Measurements from ENCODE around the gene CDKN2B. TPM values are rescaled to one million over a fixed set of nuclear protein-coding genes. Genes with fewer than 3 reads are reported as not detected.
"Not testable (repeated sequence)": the region's sequence is repeated elsewhere in the genome, so short reads cannot be mapped to it uniquely, and the experiment has no call there.

CDKN2B gene, protein sequence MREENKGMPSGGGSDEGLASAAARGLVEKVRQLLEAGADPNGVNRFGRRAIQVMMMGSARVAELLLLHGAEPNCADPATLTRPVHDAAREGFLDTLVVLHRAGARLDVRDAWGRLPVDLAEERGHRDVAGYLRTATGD
- 16.0 and 35.8 TPM in 2 replicates for total RNA-seq (ENCODE audit: low replicate concordance)

DNA sequence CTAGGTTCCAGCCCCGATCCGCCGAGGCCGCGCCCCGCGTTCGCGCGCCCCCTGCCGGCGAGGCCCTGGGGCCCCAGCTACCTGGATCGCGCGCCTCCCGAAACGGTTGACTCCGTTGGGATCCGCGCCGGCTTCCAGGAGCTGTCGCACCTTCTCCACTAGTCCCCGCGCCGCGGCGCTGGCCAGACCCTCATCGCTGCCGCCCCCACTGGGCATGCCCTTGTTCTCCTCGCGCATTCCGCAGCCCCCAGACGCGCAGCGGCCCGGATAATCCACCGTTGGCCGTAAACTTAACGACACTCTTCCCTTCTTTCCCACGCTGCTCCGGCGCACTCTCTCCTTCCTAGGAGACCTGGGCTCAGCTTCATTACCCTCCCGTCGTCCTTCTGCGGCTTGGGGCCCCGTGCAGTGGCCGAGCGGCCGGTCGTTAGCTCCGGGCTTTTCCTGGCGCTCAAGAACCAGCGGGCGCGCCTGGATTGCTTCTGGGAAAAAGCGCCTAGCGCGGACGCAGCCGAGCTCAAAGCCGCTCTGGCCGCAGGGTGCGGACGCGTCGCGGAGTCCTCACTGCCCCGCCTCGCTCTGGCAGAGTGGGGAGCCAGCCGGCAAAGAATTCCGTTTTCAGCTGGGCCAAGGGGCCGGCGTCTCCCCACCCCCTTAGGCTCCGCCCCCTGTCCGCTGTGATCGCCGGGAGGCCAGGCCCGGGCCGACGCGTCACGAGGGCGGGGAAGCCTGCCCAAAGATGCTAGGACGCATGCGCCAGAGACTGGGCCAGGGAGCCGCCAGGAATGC lies at the start of gene CDKN2B:
CDKN2B (minus strand) TSS at position 589 of the 789 bp plus-strand sequence; CDS start at position 237, 352 bp downstream.
- TF ChIP-seq, protein P1, sequence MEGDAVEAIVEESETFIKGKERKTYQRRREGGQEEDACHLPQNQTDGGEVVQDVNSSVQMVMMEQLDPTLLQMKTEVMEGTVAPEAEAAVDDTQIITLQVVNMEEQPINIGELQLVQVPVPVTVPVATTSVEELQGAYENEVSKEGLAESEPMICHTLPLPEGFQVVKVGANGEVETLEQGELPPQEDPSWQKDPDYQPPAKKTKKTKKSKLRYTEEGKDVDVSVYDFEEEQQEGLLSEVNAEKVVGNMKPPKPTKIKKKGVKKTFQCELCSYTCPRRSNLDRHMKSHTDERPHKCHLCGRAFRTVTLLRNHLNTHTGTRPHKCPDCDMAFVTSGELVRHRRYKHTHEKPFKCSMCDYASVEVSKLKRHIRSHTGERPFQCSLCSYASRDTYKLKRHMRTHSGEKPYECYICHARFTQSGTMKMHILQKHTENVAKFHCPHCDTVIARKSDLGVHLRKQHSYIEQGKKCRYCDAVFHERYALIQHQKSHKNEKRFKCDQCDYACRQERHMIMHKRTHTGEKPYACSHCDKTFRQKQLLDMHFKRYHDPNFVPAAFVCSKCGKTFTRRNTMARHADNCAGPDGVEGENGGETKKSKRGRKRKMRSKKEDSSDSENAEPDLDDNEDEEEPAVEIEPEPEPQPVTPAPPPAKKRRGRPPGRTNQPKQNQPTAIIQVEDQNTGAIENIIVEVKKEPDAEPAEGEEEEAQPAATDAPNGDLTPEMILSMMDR (IDR thresholded peaks at IDR 0.05; ENCODE audit: insufficient read depth, low read length) = peak; percentile 64
- H3K4me3 ChIP-seq (ENCODE audit: low read depth, low read length) = peak within 1 kb of the TSS; percentile 89
- DNase-seq (ENCODE audit: low read depth) = peak; percentile 98

DNA sequence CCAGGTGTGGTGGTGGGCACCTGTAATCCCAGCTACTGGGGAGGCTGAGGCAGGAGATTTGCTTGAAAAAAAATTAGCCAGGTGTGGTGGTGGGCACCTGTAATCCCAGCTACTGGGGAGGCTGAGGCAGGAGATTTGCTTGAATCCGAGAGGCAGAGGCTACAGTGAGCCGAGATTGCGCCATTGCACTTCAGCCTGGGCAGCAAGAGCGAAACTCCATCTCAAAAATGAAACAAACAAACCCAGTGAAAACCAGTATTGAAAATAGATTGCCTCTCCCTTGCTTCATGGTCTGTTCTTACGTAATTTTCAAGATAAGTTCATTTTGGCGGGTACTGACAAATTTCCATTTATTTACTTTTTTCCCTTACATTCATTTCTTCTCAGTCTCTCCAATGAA lies 48.9 kb upstream of the CDKN2B start:
- not testable (repeated sequence) for DNase-seq (ENCODE audit: low read depth); H3K4me3 ChIP-seq (ENCODE audit: low read depth, low read length)

DNA sequence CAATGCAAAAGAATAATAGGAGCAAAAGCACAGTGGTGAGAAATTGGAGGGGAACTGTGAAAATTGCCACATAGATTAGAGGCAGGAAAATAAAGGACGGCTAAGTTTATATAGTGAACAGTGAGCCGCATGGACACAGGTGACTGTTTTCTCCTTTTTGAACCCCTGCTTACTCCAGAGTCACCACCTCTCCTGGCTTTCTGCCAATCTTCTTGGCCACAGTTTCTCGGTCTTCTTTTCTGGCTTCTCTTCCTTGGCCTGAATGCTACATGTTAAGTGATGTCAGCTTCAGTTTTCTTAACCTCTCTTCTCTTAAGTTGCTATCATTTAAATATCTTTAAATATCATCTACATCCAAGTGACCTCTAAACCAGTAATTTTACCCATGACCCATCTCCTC lies 47.3 kb upstream of the CDKN2B start:
- TF ChIP-seq, protein P1 (IDR thresholded peaks at IDR 0.05; ENCODE audit: insufficient read depth, low read length) = no peak
- no peak for DNase-seq (ENCODE audit: low read depth)
- H3K4me3 ChIP-seq (ENCODE audit: low read depth, low read length) = no peak overlapping the region

DNA sequence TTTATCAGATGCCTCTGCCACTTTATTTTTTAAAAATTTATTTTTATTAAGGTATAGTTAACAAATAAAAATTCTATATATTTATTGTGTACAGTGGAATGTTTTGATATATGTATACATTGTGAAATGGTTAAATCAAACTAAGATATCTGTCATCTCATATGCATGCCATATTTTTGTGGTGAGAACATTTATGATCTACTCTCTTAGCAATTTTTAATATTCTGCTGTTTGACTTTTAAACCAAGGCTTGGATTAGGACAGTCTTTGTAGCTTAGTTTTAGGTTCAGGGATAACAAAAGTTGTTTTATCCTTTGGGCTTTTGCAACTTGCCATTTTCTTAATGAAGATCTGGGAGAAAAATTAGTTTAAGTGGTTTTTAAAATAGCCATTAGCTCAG lies 46.0 kb upstream of the CDKN2B start:
- DNase-seq (ENCODE audit: low read depth) = no peak
- no peak overlapping the region for H3K4me3 ChIP-seq (ENCODE audit: low read depth, low read length)

DNA sequence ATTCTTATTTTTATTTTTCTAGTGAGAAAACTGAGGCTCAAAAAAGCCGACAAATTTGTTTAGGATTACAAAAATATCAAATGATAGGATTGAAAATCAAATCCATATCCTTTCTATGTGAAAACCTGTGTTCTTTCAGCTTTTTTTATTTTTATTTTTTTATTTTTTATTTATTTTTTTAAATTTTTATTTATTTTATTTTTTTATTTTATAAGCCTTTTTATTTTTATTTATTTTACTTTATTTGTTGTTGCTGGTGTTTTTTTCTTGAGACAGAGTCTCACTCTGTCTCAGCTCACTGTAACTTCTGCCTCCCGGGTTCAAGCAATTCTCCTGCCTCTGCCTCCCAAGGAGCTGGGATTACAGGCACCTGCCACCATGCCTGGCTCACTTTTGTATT lies 45.4 kb upstream of the CDKN2B start:
- no peak for DNase-seq (ENCODE audit: low read depth)
- TF ChIP-seq, protein P1 (IDR thresholded peaks at IDR 0.05; ENCODE audit: insufficient read depth, low read length) = no peak
- no peak overlapping the region for H3K4me3 ChIP-seq (ENCODE audit: low read depth, low read length)

More for the DNA sequence above, 46.0 kb upstream of the CDKN2B start:
- TF ChIP-seq, protein P1 (IDR thresholded peaks at IDR 0.05; ENCODE audit: insufficient read depth, low read length) = no peak

DNA sequence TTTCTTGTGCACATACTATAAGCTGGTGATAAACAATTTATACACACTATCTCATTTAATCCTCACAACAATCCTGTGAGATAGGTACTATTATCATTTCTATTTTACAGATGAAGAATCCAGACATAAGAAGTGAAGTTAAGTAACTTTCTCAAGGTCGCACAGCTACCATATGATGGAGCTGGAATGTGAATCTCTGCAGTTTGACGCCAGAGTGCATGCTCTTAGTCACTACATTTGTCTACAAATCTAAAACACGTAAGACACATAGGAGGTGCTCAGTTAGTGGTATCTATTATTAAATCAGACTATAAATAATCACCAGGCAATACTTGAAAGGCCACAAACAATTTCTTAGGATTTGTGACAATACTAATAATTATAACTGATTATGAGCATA lies 45.0 kb upstream of the CDKN2B start:
- TF ChIP-seq, protein P1 (IDR thresholded peaks at IDR 0.05; ENCODE audit: insufficient read depth, low read length) = no peak
- no peak for DNase-seq (ENCODE audit: low read depth)
- no peak overlapping the region for H3K4me3 ChIP-seq (ENCODE audit: low read depth, low read length)

DNA sequence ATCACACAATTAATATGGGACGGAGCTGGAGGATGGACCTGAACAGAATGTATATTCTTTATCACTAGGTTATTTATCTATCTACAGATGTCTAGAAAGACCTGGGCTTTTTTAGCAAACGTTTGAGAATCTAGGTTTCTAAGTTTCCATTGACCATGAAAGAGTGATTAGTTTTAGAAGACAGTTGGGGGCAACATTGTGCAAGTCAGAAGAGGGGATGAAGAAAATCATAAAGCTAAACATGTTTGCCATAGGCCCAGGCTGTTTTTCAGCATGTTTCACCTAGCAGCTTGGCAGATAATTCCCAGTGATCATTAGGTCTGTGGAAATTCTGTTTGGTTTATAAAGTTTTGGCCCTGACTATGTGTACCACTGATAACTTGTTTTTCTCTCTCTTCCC lies 44.1 kb upstream of the CDKN2B start:
- TF ChIP-seq, protein P1 (IDR thresholded peaks at IDR 0.05; ENCODE audit: insufficient read depth, low read length) = no peak
- H3K4me3 ChIP-seq (ENCODE audit: low read depth, low read length) = no peak overlapping the region
- DNase-seq (ENCODE audit: low read depth) = peak; percentile 32

Data from fibroblast of the aortic adventitia (primary cell).